GM06990 (cell line): ENCODE data around the gene MSI1.

Experiments used
- DNase-seq: peaks from one replicate; pipeline ENCODE4 v3.0.0-alpha.2; 2011; ENCODE audit not compliant: insufficient read length; ENCODE audit errors: extremely low read depth
- H3K27me3 ChIP-seq: replicated peaks from 2 replicates; pipeline ENCODE4 v1.6.0; 2011; ENCODE audit warnings: low read length; ENCODE audit not compliant: control insufficient read depth, insufficient read depth
- H3K36me3 ChIP-seq: 2 replicates; pipeline ENCODE4 v1.5.1; 2011; ENCODE audit warnings: low read length; ENCODE audit not compliant: control insufficient read depth, insufficient read depth
- H3K4me3 ChIP-seq: replicated peaks from 2 replicates; pipeline ENCODE4 v1.5.1; 2011; ENCODE audit warnings: low read depth, mild to moderate bottlenecking, control low read depth, low read length
- TF ChIP-seq, protein P1 (sequence below): IDR thresholded peaks from 2 replicates; pipeline ENCODE4 v1.5.1; 2011; ENCODE audit warnings: low read length, control low read depth, mild to moderate bottlenecking, inconsistent platforms; ENCODE audit not compliant: insufficient read depth, poor library complexity, severe bottlenecking

Gene MSI1

GRCh38 chr12:120332523-120332922 lies 36.4 kb downstream of the MSI1 start:
- TF ChIP-seq, protein P1, sequence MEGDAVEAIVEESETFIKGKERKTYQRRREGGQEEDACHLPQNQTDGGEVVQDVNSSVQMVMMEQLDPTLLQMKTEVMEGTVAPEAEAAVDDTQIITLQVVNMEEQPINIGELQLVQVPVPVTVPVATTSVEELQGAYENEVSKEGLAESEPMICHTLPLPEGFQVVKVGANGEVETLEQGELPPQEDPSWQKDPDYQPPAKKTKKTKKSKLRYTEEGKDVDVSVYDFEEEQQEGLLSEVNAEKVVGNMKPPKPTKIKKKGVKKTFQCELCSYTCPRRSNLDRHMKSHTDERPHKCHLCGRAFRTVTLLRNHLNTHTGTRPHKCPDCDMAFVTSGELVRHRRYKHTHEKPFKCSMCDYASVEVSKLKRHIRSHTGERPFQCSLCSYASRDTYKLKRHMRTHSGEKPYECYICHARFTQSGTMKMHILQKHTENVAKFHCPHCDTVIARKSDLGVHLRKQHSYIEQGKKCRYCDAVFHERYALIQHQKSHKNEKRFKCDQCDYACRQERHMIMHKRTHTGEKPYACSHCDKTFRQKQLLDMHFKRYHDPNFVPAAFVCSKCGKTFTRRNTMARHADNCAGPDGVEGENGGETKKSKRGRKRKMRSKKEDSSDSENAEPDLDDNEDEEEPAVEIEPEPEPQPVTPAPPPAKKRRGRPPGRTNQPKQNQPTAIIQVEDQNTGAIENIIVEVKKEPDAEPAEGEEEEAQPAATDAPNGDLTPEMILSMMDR, result no peak

DNA sequence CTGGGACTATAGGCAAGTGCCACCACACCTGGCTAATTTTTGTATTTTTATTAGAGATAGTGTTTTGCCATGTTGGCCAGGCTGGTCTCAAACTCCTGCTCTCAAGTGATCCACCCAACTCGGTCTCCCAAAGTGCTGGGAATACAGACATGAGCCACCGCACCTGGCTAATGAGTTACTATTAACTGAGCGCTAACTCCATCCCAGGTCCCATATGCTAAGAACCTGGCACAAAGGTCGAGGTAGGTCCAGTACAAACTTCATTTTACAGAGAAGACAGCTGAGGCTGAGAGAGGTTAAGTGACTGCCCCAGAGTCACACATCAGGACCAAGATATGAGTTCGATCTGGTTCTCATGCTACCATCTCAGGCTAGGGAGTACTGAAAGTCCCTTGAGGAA lies 36.9 kb downstream of the MSI1 start:
- TF ChIP-seq, protein P1, result no peak
- Histone ChIP-seq H3K27me3 (no peaks in the 10 kb centered on the region; the same call in 1 of the 2 replicates), H3K36me3 (no peaks in the 10 kb centered on the region), H3K4me3 (no peak overlapping the region)
- DNase-seq, result no peak

More at GRCh38 chr12:120332523-120332922, 36.4 kb downstream of the MSI1 start:
- no peak for DNase-seq
- H3K36me3 ChIP-seq, result no peaks in the 10 kb centered on the region
- no peak overlapping the region for H3K4me3 ChIP-seq
- H3K27me3 ChIP-seq, result no peaks in the 10 kb centered on the region; the same call in 1 of the 2 replicates

GRCh38 chr12:120331390-120331789 lies 37.6 kb downstream of the MSI1 start:
- TF ChIP-seq, protein P1, result no peak
- DNase-seq, result no peak

DNA sequence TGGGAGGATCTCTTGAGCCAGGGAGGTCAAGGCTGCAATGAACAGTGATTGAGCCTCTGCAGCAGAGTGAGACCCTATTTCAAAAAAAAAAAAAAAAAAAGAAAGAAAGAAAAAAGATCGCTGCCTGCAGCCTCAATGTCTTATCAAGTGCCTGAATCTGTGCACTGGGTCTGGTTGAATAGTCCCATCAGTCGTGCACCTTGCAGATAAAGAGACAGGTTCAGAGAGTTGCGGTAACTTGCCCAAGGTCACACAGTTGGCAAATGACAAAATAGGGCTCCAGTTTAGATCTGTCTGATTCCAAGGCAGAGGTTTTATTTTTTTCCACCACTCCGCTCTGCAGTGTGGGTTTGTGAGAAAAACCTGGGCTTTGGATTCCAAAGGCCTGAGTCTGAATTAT lies 40.7 kb downstream of the MSI1 start:
- no peaks in the 10 kb centered on the region; the same call in 1 of the 2 replicates for H3K27me3 ChIP-seq
- DNase-seq, result no peak
- H3K36me3 ChIP-seq, result no peaks in the 10 kb centered on the region
- H3K4me3 ChIP-seq, result no peak overlapping the region
- TF ChIP-seq, protein P1, result no peak

More at GRCh38 chr12:120331390-120331789, 37.6 kb downstream of the MSI1 start:
- Histone ChIP-seq H3K4me3 (no peak overlapping the region), H3K36me3 (no peaks in the 10 kb centered on the region), H3K27me3 (no peaks in the 10 kb centered on the region; the same call in 1 of the 2 replicates)

DNA sequence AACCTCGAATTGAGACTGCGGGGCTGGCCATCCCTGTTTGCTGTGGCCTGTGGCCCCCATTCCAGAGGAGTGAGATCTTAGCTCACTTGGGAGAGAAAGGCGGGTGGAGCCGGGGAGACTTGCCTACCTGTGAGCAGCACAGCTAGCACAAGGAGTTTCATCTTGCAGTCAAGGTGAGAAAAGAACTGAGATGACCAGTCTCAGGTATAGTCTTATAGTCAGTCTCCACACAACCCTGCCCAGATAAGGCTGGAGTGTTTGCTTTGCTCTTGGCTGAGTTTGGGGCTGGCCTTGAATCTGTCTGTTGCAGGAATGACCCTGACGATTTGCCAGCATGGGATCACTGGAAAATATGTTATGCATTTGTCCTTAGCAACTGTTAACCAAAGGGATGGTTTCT lies 41.4 kb downstream of the MSI1 start, which contains the start of gene PLA2G1B:
Gene PLA2G1B (minus strand): TSS at position 187 of the 400 bp plus-strand sequence. CDS start 26 bp downstream, at position 161.
- no peak within 1 kb of the TSS for H3K4me3 ChIP-seq
- no peak for DNase-seq
- no peaks in the 10 kb centered on the region for H3K36me3 ChIP-seq
- TF ChIP-seq, protein P1, result no peak
- no peaks in the 10 kb centered on the region; the same call in 1 of the 2 replicates for H3K27me3 ChIP-seq
